Upper lobe of right lung (tissue), 1 donor: ENCODE results near the gene SHROOM3. TPM values are rescaled to one million over a fixed set of nuclear protein-coding genes. Genes with fewer than 3 reads are reported as not detected.
A peak's percentile ranks its signal among the peaks of the same experiment; 100 is the strongest.

Experiments used
- ATAC-seq: fragments of 200-7000 bp; cut with Tn5 transposase; one replicate; pipeline ENCODE4 v1.9.1; 2020; ENCODE audit warnings: mild to moderate bottlenecking, moderate library complexity
- DNase-seq: peaks from one replicate; pipeline ENCODE4 v3.0.0-alpha.2; 2020
- H3K27ac ChIP-seq: fragments of 200-600 bp; one replicate; pipeline ENCODE4 v1.8.0; 2022
- H3K27me3 ChIP-seq: fragments of 200-600 bp; one replicate; pipeline ENCODE4 v1.8.0; 2022; ENCODE audit warnings: mild to moderate bottlenecking
- H3K36me3 ChIP-seq: fragments of 200-600 bp; one replicate; pipeline ENCODE4 v1.8.0; 2022
- H3K4me1 ChIP-seq: fragments of 200-600 bp; one replicate; pipeline ENCODE4 v1.8.0; 2022
- H3K4me3 ChIP-seq: fragments of 200-600 bp; one replicate; pipeline ENCODE4 v1.8.0; 2022; ENCODE audit warnings: mild to moderate bottlenecking
- H3K9me3 ChIP-seq: fragments of 200-600 bp; one replicate; pipeline ENCODE4 v1.8.0; 2022
- intact Hi-C: fragments of 100-400 bp; cut with DNase I; formaldehyde crosslinking; loops from one replicate; pipeline ENCODE4 v1.11.0; 2022
- total RNA-seq: library from RNA; stranded (reverse); fragmentation: NEBNext Ultra II Directional; extraction: Animal tissue kit (Norgen Biotek cat#: 25700); gene quantifications from one replicate; pipeline ENCODE4 v1.2.1, GENCODE V29; 2021
- TF ChIP-seq, protein P1 (sequence below): fragments of 200-600 bp; IDR thresholded peaks from one replicate; pipeline ENCODE4 v1.8.0; 2022; ENCODE audit warnings: antibody characterized with exemption
- donor health status: DM: no; HTN: yes; CAD: no; lungs with severe emphysema.

SHROOM3 gene
- total RNA-seq, 1 donor from 2014 or later: 73.3 TPM

DNA sequence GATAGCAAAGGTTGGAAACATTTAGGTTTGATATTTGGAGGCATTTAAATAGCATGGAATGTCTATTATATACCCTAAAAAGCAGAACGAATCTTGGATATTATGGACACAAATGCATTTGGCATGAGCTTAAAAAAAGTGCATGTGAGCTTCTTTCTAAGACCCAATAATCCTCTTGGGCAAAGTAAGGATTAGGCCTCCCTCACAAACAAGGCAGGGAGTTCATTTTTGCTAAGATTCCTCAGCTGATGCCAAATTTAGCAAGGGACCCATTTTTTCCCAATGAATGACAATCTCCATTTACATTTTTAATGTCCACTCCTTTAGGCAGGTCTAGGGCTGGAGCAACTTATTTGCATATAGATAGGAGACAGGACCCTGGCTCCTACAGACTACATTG is 263.1 kb downstream of the SHROOM3 start:
- ATAC-seq: no peak

DNA sequence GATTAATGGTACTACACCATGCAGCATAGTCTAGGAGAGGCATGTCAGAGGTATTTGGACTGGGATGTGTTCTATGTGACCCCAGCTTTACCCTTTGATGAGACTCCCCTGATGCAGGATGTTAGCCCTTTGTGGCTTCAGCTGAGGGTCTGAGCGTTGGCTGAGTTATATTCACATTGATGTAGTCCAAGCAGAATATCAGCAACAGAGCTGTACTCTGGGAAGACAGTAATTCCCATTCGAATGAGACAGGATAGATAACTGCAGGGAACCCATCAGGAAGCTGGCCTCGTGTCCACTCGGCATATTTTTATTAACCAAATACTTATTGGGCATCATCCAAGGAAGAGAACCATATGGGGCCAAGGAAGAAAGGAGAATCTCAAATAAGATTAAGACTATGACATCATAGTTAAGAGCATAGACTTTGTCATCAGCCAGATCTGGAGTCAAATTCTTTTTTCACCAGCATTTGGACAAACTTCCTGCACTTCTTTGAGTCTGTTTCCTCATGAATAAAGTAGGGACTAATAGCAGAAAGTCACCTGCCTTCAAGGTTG is 264.8 kb downstream of the SHROOM3 start:
- Histone ChIP-seq H3K27ac (no peak overlapping the region), H3K4me1 (peaks cover 19% of the 10 kb centered on the region)
- TF ChIP-seq, protein P1, sequence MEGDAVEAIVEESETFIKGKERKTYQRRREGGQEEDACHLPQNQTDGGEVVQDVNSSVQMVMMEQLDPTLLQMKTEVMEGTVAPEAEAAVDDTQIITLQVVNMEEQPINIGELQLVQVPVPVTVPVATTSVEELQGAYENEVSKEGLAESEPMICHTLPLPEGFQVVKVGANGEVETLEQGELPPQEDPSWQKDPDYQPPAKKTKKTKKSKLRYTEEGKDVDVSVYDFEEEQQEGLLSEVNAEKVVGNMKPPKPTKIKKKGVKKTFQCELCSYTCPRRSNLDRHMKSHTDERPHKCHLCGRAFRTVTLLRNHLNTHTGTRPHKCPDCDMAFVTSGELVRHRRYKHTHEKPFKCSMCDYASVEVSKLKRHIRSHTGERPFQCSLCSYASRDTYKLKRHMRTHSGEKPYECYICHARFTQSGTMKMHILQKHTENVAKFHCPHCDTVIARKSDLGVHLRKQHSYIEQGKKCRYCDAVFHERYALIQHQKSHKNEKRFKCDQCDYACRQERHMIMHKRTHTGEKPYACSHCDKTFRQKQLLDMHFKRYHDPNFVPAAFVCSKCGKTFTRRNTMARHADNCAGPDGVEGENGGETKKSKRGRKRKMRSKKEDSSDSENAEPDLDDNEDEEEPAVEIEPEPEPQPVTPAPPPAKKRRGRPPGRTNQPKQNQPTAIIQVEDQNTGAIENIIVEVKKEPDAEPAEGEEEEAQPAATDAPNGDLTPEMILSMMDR: no peak

More for the DNA sequence above, 263.1 kb downstream of the SHROOM3 start:
- TF ChIP-seq, protein P1: no peak
- Histone ChIP-seq H3K4me3 (no peak overlapping the region), H3K9me3 (no peaks in the 10 kb centered on the region), H3K27me3 (no peaks in the 10 kb centered on the region), H3K27ac (no peak overlapping the region), H3K4me1 (peaks cover 2% of the 10 kb centered on the region), H3K36me3 (no peaks in the 10 kb centered on the region)
- no peak for DNase-seq
- intact Hi-C loops: no loop called here

DNA sequence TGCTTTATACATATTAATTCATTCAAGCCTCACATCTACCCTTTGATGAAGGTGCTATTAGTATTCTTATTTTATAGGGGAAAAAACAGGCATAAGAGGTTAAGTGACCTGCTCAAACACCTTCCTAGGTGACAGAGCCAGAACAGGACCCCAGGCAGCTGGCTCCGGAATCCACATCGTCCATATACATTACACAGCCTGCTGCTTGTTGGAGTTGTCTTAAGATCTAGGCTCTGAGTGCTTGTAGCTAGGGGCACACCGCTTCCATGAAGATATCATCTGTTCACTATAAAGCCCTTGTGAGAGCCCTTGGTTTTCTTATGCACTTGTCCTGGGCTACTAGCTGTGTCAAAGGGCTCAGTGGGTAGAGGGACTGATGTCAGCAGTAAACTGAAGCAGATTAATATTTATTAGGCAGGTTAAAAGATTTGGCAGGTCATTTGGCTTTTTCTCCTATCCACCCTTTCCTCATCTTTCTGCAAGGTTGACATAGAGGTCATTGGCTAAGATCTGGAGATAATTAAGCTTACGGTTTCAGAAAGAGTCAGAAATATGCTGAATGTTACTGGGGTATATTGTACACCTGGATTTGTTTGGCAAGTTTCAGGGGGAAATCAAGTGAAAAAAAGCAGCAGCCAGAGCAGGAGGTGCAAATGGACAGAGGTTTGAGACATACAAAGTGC is 267.6 kb downstream of the SHROOM3 start:
- no peak for DNase-seq
- no peak overlapping the region for H3K4me3 ChIP-seq
- H3K36me3 ChIP-seq: no peaks in the 10 kb centered on the region
- peaks cover 24% of the 10 kb centered on the region for H3K4me1 ChIP-seq
- H3K9me3 ChIP-seq: no peaks in the 10 kb centered on the region
- H3K27ac ChIP-seq: peak overlapping the region; percentile 65
- no peaks in the 10 kb centered on the region for H3K27me3 ChIP-seq
- TF ChIP-seq, protein P1: no peak
- intact Hi-C loops: no loop called here
- no peak for ATAC-seq

More for the DNA sequence above, 264.8 kb downstream of the SHROOM3 start:
- no peak for DNase-seq
- no peak for ATAC-seq
- no peaks in the 10 kb centered on the region for H3K36me3 ChIP-seq
- intact Hi-C loops: no loop called here
- no peaks in the 10 kb centered on the region for H3K9me3 ChIP-seq
- H3K4me3 ChIP-seq: no peak overlapping the region
- no peaks in the 10 kb centered on the region for H3K27me3 ChIP-seq

DNA sequence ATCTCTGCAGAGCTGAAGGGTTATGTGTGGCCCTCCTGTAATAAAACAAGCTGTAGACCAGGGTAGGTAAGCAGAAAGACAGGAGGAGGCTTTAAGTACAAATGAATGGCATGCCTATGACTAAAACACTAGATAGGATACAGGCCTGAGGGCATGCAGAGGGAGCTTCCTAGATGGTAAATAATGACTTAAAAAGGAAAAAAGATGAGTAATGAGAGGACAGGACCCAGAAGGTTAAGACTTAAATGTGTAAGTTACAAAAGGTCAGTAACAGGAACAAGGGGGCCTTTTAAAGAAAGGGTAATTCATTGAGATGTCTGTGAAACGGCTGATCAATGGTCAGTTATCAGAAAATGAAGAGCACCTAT is 268.1 kb downstream of the SHROOM3 start:
- ATAC-seq: no peak
- DNase-seq: no peak
- TF ChIP-seq, protein P1: no peak
- Histone ChIP-seq H3K4me1 (peaks cover 24% of the 10 kb centered on the region), H3K36me3 (no peaks in the 10 kb centered on the region), H3K27me3 (no peaks in the 10 kb centered on the region), H3K9me3 (no peaks in the 10 kb centered on the region), H3K4me3 (no peak overlapping the region), H3K27ac (peak overlapping the region; percentile 65)
- intact Hi-C loops: no loop called here

DNA sequence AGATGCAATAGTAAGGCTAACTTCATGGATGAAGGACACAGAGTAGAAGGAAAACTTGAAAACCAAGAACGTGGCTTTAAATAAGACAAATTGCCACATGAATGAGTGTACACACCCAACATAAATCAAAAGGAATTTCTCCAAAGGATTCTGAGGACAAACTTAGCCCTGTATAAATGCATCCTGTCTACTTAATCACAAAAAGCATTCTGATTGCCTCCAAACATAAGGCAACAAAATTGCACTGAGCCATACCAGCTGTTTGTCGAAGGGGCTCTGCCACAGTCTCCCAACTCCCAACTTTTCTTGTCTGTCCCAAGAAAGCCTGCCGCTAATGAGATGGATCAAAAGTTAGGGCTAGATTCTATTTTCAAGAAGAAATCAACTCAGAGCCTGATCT is 268.6 kb downstream of the SHROOM3 start:
- Histone ChIP-seq H3K27ac (peak overlapping the region; percentile 65), H3K9me3 (no peaks in the 10 kb centered on the region), H3K36me3 (no peaks in the 10 kb centered on the region), H3K27me3 (no peaks in the 10 kb centered on the region), H3K4me3 (no peak overlapping the region), H3K4me1 (peaks cover 29% of the 10 kb centered on the region)
- intact Hi-C loops: no loop called here
- DNase-seq: no peak
- TF ChIP-seq, protein P1: no peak
- no peak for ATAC-seq
